Neural cell (in vitro differentiated cells): ENCODE results near the gene VPS35L.

Source experiments
- POLR2AphosphoS5 ChIP-seq: IDR thresholded peaks from 2 replicates; pipeline ENCODE4 v1.6.1; 2012
- TF ChIP-seq, protein P1 (sequence below): fragments of 450-650 bp; IDR thresholded peaks from 2 replicates; pipeline ENCODE4 v1.5.1; 2014; ENCODE audit warnings: antibody characterized with exemption, mild to moderate bottlenecking, moderate library complexity; ENCODE audit not compliant: poor library complexity, severe bottlenecking

DNA sequence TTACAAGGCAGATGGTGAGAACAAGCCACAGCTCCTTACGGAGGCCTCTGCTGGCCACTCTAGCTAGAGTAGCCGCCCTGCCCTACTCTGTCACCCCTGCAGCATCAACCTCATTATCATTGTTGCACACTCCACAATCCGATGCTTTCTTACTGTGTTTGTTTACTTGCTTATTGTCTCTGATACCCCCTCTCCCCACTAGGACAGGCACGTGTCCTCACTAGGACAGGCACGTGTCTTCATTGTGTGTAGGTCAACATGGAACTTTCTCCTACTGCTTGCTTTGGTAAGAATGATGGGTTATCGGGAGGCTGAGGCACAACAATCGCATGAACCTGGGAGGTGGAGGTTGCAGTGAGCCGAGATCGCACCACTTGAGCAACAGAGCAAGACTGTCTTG is 98.6 kb downstream of the VPS35L start:
- TF ChIP-seq, protein P1, sequence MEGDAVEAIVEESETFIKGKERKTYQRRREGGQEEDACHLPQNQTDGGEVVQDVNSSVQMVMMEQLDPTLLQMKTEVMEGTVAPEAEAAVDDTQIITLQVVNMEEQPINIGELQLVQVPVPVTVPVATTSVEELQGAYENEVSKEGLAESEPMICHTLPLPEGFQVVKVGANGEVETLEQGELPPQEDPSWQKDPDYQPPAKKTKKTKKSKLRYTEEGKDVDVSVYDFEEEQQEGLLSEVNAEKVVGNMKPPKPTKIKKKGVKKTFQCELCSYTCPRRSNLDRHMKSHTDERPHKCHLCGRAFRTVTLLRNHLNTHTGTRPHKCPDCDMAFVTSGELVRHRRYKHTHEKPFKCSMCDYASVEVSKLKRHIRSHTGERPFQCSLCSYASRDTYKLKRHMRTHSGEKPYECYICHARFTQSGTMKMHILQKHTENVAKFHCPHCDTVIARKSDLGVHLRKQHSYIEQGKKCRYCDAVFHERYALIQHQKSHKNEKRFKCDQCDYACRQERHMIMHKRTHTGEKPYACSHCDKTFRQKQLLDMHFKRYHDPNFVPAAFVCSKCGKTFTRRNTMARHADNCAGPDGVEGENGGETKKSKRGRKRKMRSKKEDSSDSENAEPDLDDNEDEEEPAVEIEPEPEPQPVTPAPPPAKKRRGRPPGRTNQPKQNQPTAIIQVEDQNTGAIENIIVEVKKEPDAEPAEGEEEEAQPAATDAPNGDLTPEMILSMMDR, result no peak
- TF ChIP-seq POLR2AphosphoS5, result no peak
